MCF 10A (cell line): ENCODE data around the gene LDB2. TPM values are rescaled to one million over a fixed set of nuclear protein-coding genes. Genes with fewer than 3 reads are reported as not detected.

Experiments used
- BruUV-seq: library from RNA; stranded (reverse); fragments of 400-500 nt; replicated peaks from 2 replicates; lab custom pipeline; 2021; lab: Mats Ljungman, UMichigan
- CTCF ChIA-PET: fragments of 300-600 bp; sonication (Branson Sonifier 250); formaldehyde crosslinking; extraction: SDS; loops from one replicate; lab custom pipeline; 2021; ENCODE audit warnings: antibody characterized with exemption, inconsistent platforms; lab: Yijun Ruan, JAX
- POLR2A ChIA-PET: fragments of 300-600, 350-650 bp; sonication (Branson Sonifier 250); formaldehyde crosslinking; extraction: SDS; loops from one replicate; lab custom pipeline; 2020; ENCODE audit warnings: antibody characterized with exemption, inconsistent platforms; lab: Yijun Ruan, JAX
- DNase-seq: peaks from one replicate; pipeline ENCODE4 v3.0.0-alpha.2; 2018; ENCODE audit not compliant: unreplicated experiment
- H3K27ac Mint-ChIP-seq: one replicate; pipeline ENCODE4 v1.8.0; 2022; ENCODE audit warnings: mild to moderate bottlenecking, low read depth, mixed read lengths; ENCODE audit not compliant: unreplicated experiment
- H3K27me3 Mint-ChIP-seq: one replicate; pipeline ENCODE4 v1.8.0; 2022; ENCODE audit warnings: mixed read lengths; ENCODE audit not compliant: insufficient read depth, unreplicated experiment
- H3K36me3 Mint-ChIP-seq: one replicate; pipeline ENCODE4 v1.8.0; 2022; ENCODE audit warnings: mild to moderate bottlenecking, moderate library complexity, mixed read lengths; ENCODE audit not compliant: insufficient read depth, unreplicated experiment
- H3K4me1 Mint-ChIP-seq: one replicate; pipeline ENCODE4 v1.8.0; 2022; ENCODE audit warnings: mixed read lengths; ENCODE audit not compliant: insufficient read depth, unreplicated experiment
- H3K4me3 Mint-ChIP-seq: one replicate; pipeline ENCODE4 v1.8.0; 2022; ENCODE audit warnings: mild to moderate bottlenecking, moderate library complexity, mixed read lengths; ENCODE audit not compliant: unreplicated experiment
- H3K9me3 Mint-ChIP-seq: one replicate; pipeline ENCODE4 v1.8.0; 2022; ENCODE audit warnings: mixed read lengths; ENCODE audit not compliant: unreplicated experiment
- CTCF ChIP-seq: fragments of 200-600 bp; IDR thresholded peaks from one replicate; pipeline ENCODE4 v1.8.0; 2022; ENCODE audit warnings: antibody characterized with exemption, mild to moderate bottlenecking; ENCODE audit not compliant: unreplicated experiment
- intact Hi-C: fragments of 100-400 bp; cut with micrococcal nuclease; formaldehyde crosslinking; loops from 2 replicates; pipeline ENCODE4 v1.14.1; 2022
- total RNA-seq: library from RNA; stranded (reverse); gene quantifications from 2 replicates; pipeline ENCODE4 v1.2.3, GENCODE V29; 2022

LDB2 gene
- total RNA-seq, 1 experiment from 2014 or later, result not detected

- ChIA-PET POLR2A (no interaction called here), CTCF (interaction anchor here (0.6 to 0.8 kb wide), 2 partner anchors 11 to 1147 kb away, joined by 3 to 4 read pairs; no protein-coding TSS in a partner anchor)
- no TSS peak for BruUV-seq
- TF ChIP-seq CTCF, result no peak
- DNase-seq, result no peak
- H3K4me1 Mint-ChIP-seq, result no peaks in the 10 kb centered on the region
- no peaks in the 10 kb centered on the region for H3K9me3 Mint-ChIP-seq
- no peaks in the 10 kb centered on the region for H3K36me3 Mint-ChIP-seq
- H3K27me3 Mint-ChIP-seq, result no peaks in the 10 kb centered on the region
- no peak overlapping the region for H3K27ac Mint-ChIP-seq
- H3K4me3 Mint-ChIP-seq, result no peak overlapping the region
- intact Hi-C loops, result no loop called here
These were observed 28.7 kb downstream of the LDB2 start for GRCh38 chr4:16869594-16870245.

GRCh38 chr4:16868674-16869073 lies 29.8 kb downstream of the LDB2 start:
- CTCF ChIA-PET, result interaction anchor here (0.6 kb wide), 1 partner anchor 12 kb away, joined by 4 read pairs; no protein-coding TSS in a partner anchor
- DNase-seq, result no peak
- no peaks in the 10 kb centered on the region for H3K27me3 Mint-ChIP-seq
- H3K27ac Mint-ChIP-seq, result no peak overlapping the region
- H3K4me3 Mint-ChIP-seq, result no peak overlapping the region
- POLR2A ChIA-PET, result no interaction called here
- H3K4me1 Mint-ChIP-seq, result no peaks in the 10 kb centered on the region
- H3K9me3 Mint-ChIP-seq, result no peaks in the 10 kb centered on the region
- intact Hi-C loops, result no loop called here
- no peaks in the 10 kb centered on the region for H3K36me3 Mint-ChIP-seq
- TF ChIP-seq CTCF, result no peak
- BruUV-seq, result no TSS peak

- Mint-ChIP-seq H3K9me3 (no peaks in the 10 kb centered on the region), H3K4me1 (no peaks in the 10 kb centered on the region), H3K27me3 (no peaks in the 10 kb centered on the region), H3K36me3 (no peaks in the 10 kb centered on the region), H3K27ac (no peak overlapping the region), H3K4me3 (no peak overlapping the region)
- BruUV-seq, result no TSS peak
- intact Hi-C loops, result no loop called here
- no peak for DNase-seq
- TF ChIP-seq CTCF, result no peak
- ChIA-PET CTCF (interaction anchor here (0.6 kb wide), 1 partner anchor 579 kb away, joined by 3 read pairs; no protein-coding TSS in a partner anchor), POLR2A (interaction anchor here (0.5 to 0.7 kb wide), 2 partner anchors 22 to 150 kb away, joined by 3 to 4 read pairs; no protein-coding TSS in a partner anchor)
These were observed 30.6 kb downstream of the LDB2 start for GRCh38 chr4:16867827-16868226.

- Mint-ChIP-seq H3K27ac (no peak overlapping the region), H3K4me3 (no peak overlapping the region), H3K9me3 (no peaks in the 10 kb centered on the region), H3K27me3 (peaks cover 3% of the 10 kb centered on the region), H3K36me3 (no peaks in the 10 kb centered on the region), H3K4me1 (no peaks in the 10 kb centered on the region)
- TF ChIP-seq CTCF, result no peak
- ChIA-PET POLR2A (interaction anchor here (0.7 kb wide), 1 partner anchor 21 kb away, joined by 3 read pairs; no protein-coding TSS in a partner anchor), CTCF (no interaction called here)
- BruUV-seq, result no TSS peak
- DNase-seq, result no peak
- intact Hi-C loops, result no loop called here
These were observed 31.5 kb downstream of the LDB2 start for GRCh38 chr4:16866974-16867373.
